Myometrial cell (primary cell): ENCODE results near the gene MCL1. TPM values are rescaled to one million over a fixed set of nuclear protein-coding genes. Genes with fewer than 3 reads are reported as not detected.

Experiments used
- total RNA-seq: library from RNA; depleted of rRNA; stranded (reverse); fragments of >200 nt; gene quantifications from 2 replicates; pipeline ENCODE4 v1.2.3, GENCODE V29; 2015

The MCL1 gene
- 189 and 206 TPM in 2 replicates for total RNA-seq

GRCh38 chr1:150579110-150579944 is at the start of gene MCL1:
MCL1 (minus strand) TSS chr1:150579610; CDS start chr1:150579530, 80 bp downstream.

DNA sequence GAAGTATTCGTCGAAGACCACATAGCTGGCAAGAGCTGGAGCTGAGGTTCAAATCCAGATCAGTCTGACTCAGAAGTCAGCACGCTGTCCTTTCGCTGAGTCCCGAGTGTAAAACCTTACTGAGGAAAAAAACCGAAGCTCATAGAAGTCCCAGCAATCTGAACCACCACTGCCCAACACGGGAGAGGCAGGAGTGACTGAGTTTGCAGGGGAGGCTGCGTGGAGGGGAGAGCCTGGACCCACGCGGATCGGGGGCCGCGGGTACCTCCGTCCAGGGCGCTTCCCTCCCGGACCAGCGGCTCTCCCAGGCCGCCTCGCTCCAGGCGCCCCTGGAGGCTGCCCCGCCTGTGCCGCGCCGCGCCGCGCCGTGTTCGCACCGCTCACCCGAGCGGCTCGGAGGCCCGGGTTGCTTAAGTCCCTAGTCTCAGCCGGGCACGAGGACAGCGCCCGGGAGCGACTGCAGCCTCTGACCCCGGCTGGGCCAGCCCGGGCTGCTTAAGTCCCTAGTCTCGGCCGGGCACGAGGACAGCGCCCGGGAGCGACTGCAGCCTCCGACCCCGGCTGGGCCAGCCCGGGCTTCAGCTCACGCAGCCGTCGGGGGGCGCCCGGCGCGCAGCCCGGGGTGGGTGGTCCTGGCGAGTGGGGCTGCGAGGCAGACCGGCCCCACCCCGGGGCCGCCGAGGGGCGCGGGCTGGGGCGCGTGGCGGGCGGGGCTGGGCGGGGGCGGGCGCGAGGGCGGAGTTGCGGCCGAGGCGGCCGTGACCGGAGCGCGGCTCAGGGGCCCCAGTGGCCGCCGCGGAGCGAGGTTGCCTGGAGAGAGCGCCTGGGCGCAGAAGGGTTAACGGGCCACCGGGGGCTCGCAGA is 30.5 kb downstream of the MCL1 start, which contains the start of gene ADAMTSL4:
ADAMTSL4 (plus strand) TSS at position 777 of the 864 bp plus-strand sequence. CDS start 2,881 bp downstream, outside the sequence.

Other genes starting within 250 kb of the MCL1 start
- 8.0 and 9.2 TPM in 2 replicates for gene RPRD2, start 215.5 kb downstream of the MCL1 start, total RNA-seq
- gene TARS2, start 92.2 kb downstream of the MCL1 start, total RNA-seq, result 19.6 and 21.8 TPM in 2 replicates
- gene ECM1, start 71.5 kb downstream of the MCL1 start, total RNA-seq, result 67.0 and 86.5 TPM in 2 replicates
- gene FALEC, start 63.9 kb downstream of the MCL1 start, total RNA-seq, result 0.86 TPM in 1 of 2 replicates, not detected in the other
- 13.8 and 14.9 TPM in 2 replicates for gene ADAMTSL4, start 30.2 kb downstream of the MCL1 start, total RNA-seq
- 85.1 and 104 TPM in 2 replicates for gene ENSA, start 50.0 kb upstream of the MCL1 start, total RNA-seq
- gene GOLPH3L, start 117.5 kb upstream of the MCL1 start, total RNA-seq, result 16.5 and 18.5 TPM in 2 replicates
- not detected in 2 replicates for gene HORMAD1, start 141.3 kb upstream of the MCL1 start, total RNA-seq
- gene CTSS, start 186.2 kb upstream of the MCL1 start, total RNA-seq, result 0.29 and 1.2 TPM in 2 replicates
- 74.1 and 82.6 TPM in 2 replicates for gene CTSK, start 228.7 kb upstream of the MCL1 start, total RNA-seq